Measurements from ENCODE around the gene NPIPA3. TPM values are rescaled to one million over a fixed set of nuclear protein-coding genes. Genes with fewer than 3 reads are reported as not detected.
A peak's percentile ranks its signal among the peaks of the same experiment; 100 is the strongest.
"Not testable (repeated sequence)": the region's sequence is repeated elsewhere in the genome, so short reads cannot be mapped to it uniquely, and the experiment has no call there.

NPIPA3 gene
- 1 to 10 TPM in 2 of 3 donors, not detected in 1; 1.1 to 3.4 TPM for total RNA-seq
- long read RNA-seq, donor 1, result 0 reads
- long read RNA-seq, donor 2, result 0 reads

DNA sequence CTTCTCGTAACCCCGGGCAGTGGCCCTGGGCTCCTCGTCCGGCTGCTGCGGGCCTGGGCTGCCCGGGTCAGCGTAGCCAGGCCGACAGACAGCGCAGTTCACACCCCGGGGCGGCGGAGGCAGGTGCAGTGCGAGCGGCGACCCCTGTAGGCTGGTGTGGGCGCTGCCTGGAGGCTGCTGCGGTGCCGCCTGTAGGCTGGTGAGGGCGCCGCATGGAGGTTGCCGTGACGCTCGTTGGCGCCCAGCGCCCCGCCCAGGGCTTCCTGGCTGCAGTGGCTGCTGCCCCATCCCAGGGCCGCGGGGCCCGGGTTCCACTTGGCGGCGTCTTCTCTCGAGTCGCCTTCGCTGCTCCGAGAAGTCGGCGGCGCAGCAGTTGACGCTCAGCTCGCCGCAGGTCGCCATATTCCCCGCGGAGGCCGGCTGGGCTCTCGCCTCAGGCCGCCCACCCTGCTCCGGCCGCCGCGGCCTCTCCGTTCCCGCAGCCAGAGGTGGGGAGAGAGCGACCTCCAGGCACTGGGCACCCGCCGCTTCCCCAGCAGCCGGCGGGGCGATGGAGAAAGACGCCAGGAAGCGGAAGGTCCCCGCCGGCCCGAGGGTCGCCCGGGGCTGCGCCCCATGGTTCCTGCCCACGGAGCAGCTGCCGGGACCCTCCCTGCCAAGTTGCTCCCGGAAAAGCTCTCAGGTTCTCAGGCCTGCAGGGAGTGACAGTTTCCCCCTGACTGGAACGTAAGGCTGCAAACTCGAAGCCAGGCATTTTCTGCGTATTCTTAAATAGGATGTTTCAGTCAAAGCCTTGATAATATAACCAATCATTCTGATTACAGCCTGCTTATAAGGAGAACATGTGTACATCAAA is at the start of gene NPIPA3:
Gene NPIPA3 (plus strand): TSS at position 256 of the 856 bp plus-strand sequence. CDS start 5,533 bp downstream, outside the sequence.
- H3K4me1 ChIP-seq (ENCODE audit: low read depth); intact Hi-C loops (cut with DNase I, micrococcal nuclease); H3K4me3 ChIP-seq; H3K9me3 ChIP-seq; DNase-seq; H3K36me3 ChIP-seq (ENCODE audit: low read depth): not testable (repeated sequence)
- ATAC-seq, result peak; percentile 97

- no peak overlapping the region for H3K4me3 ChIP-seq
- peaks cover 21% of the 10 kb centered on the region for H3K4me1 ChIP-seq (ENCODE audit: low read depth)
- TF ChIP-seq, protein P1, sequence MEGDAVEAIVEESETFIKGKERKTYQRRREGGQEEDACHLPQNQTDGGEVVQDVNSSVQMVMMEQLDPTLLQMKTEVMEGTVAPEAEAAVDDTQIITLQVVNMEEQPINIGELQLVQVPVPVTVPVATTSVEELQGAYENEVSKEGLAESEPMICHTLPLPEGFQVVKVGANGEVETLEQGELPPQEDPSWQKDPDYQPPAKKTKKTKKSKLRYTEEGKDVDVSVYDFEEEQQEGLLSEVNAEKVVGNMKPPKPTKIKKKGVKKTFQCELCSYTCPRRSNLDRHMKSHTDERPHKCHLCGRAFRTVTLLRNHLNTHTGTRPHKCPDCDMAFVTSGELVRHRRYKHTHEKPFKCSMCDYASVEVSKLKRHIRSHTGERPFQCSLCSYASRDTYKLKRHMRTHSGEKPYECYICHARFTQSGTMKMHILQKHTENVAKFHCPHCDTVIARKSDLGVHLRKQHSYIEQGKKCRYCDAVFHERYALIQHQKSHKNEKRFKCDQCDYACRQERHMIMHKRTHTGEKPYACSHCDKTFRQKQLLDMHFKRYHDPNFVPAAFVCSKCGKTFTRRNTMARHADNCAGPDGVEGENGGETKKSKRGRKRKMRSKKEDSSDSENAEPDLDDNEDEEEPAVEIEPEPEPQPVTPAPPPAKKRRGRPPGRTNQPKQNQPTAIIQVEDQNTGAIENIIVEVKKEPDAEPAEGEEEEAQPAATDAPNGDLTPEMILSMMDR (IDR thresholded peaks at IDR 0.05), result no peak
- intact Hi-C loops (cut with DNase I, micrococcal nuclease), result no loop called here
- peaks cover 5% of the 10 kb centered on the region for H3K36me3 ChIP-seq (ENCODE audit: low read depth)
- peak; percentile 71 for ATAC-seq
- H3K9me3 ChIP-seq, result no peaks in the 10 kb centered on the region
- DNase-seq, result peak in 1 of 3 donors; percentile 47
These were observed 45.1 kb upstream of the NPIPA3 start for GRCh38 chr16:14658063-14658462.

GRCh38 chr16:14667347-14668266 is 35.6 kb upstream of the NPIPA3 start:
- H3K9me3 ChIP-seq, result no peaks in the 10 kb centered on the region
- no peak overlapping the region for H3K4me3 ChIP-seq
- H3K36me3 ChIP-seq (ENCODE audit: low read depth), result peaks cover 12% of the 10 kb centered on the region
- peaks cover 26% of the 10 kb centered on the region for H3K4me1 ChIP-seq (ENCODE audit: low read depth)
- TF ChIP-seq, protein P1 (IDR thresholded peaks at IDR 0.05), result no peak
- DNase-seq (peak in 2 of 3 donors; percentile 35 to 53), ATAC-seq (peak; percentile 4)
- intact Hi-C loops (cut with DNase I, micrococcal nuclease), result no loop called here

- H3K4me1 ChIP-seq (ENCODE audit: low read depth), result peaks cover 32% of the 10 kb centered on the region
- H3K9me3 ChIP-seq, result no peaks in the 10 kb centered on the region
- H3K36me3 ChIP-seq (ENCODE audit: low read depth), result peaks cover 8% of the 10 kb centered on the region
- TF ChIP-seq, protein P1 (IDR thresholded peaks at IDR 0.05), result no peak
- intact Hi-C loops (cut with DNase I, micrococcal nuclease), result no loop called here
- peak in 2 of 3 donors; percentile 51 to 57 for DNase-seq
- ATAC-seq, result peak; percentile 76
- H3K4me3 ChIP-seq, result no peak overlapping the region
These were observed 34.5 kb upstream of the NPIPA3 start for GRCh38 chr16:14668556-14669223.

- peak; percentile 90 to 93 (median 91) for DNase-seq
- intact Hi-C loops (cut with DNase I, micrococcal nuclease), result no loop called here
- TF ChIP-seq, protein P1 (IDR thresholded peaks at IDR 0.05), result peak; percentile 30
These were observed 33.4 kb upstream of the NPIPA3 start for GRCh38 chr16:14669776-14670175.

More at GRCh38 chr16:14669776-14670175, 33.4 kb upstream of the NPIPA3 start:
- ATAC-seq, result peak; percentile 88
- Histone ChIP-seq H3K36me3 (ENCODE audit: low read depth) (peaks cover 8% of the 10 kb centered on the region), H3K9me3 (no peaks in the 10 kb centered on the region), H3K4me1 (ENCODE audit: low read depth) (peaks cover 32% of the 10 kb centered on the region), H3K4me3 (no peak overlapping the region)
